DMS153 (cell line): Measurements from ENCODE around the gene POC5.
"Not testable (repeated sequence)": the region's sequence is repeated elsewhere in the genome, so short reads cannot be mapped to it uniquely, and the experiment has no call there.

Source experiments
- DNase-seq: peaks from one replicate; lab custom pipeline; 2025; lab: John Stamatoyannopoulos, UW

Gene POC5

GRCh38 chr5:75701856-75702255, 15.4 kb downstream of the POC5 start:
- DNase-seq: no peak

- DNase-seq: not testable (repeated sequence)
These were observed 21.5 kb downstream of the POC5 start for GRCh38 chr5:75695472-75696351.

- no peak for DNase-seq
These were observed 22.5 kb downstream of the POC5 start for GRCh38 chr5:75694781-75695180.

GRCh38 chr5:75690669-75691068, 26.6 kb downstream of the POC5 start:
- no peak for DNase-seq

GRCh38 chr5:75686480-75686879, 30.8 kb downstream of the POC5 start:
- DNase-seq: no peak

- no peak for DNase-seq
These were observed 32.1 kb downstream of the POC5 start for GRCh38 chr5:75685141-75685540.

- no peak for DNase-seq
These were observed 36.0 kb downstream of the POC5 start for GRCh38 chr5:75681125-75681830.

GRCh38 chr5:75678155-75678554, 39.1 kb downstream of the POC5 start:
- DNase-seq: no peak

- no peak for DNase-seq
These were observed 39.6 kb downstream of the POC5 start for GRCh38 chr5:75677607-75678006.

- DNase-seq: no peak
These were observed 41.5 kb downstream of the POC5 start for GRCh38 chr5:75675783-75676182.

GRCh38 chr5:75672616-75673015, 44.6 kb downstream of the POC5 start:
- no peak for DNase-seq

GRCh38 chr5:75671506-75671905, 45.7 kb downstream of the POC5 start:
- DNase-seq: no peak

- no peak for DNase-seq
These were observed 46.7 kb downstream of the POC5 start for GRCh38 chr5:75670577-75670976.

GRCh38 chr5:75668977-75669689, 48.1 kb downstream of the POC5 start:
- peak; percentile 23 for DNase-seq

- DNase-seq: no peak
These were observed 48.8 kb downstream of the POC5 start for GRCh38 chr5:75668445-75668844.

GRCh38 chr5:75667586-75667985, 49.7 kb downstream of the POC5 start:
- DNase-seq: no peak

- DNase-seq: no peak
These were observed 50.4 kb downstream of the POC5 start for GRCh38 chr5:75666801-75667200.

- no peak for DNase-seq
These were observed 52.3 kb downstream of the POC5 start for GRCh38 chr5:75664979-75665378.

GRCh38 chr5:75663579-75664284, 53.5 kb downstream of the POC5 start:
- DNase-seq: no peak

- no peak for DNase-seq
These were observed 55.2 kb downstream of the POC5 start for GRCh38 chr5:75662061-75662460.

- DNase-seq: no peak
These were observed 56.4 kb downstream of the POC5 start for GRCh38 chr5:75660678-75661465.
